ENCODE data around the gene CRABP2.

CRABP2 gene

DNA sequence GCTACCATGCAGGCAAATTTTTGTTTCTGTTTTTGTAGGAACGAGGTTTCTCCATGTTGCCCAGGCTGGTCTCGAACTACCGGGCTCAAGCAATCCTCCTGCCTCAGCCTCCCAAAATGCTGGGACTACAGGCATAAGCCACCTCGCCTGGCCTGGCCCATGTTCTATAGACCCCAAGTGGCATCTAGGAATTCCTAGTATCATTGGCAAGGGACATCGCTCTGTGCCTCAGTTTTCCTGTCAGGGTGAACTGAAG, 42.7 kb downstream of the CRABP2 start:
- no peak overlapping the region for H3K27ac ChIP-seq (ENCODE audit: low read length)
- no peak for DNase-seq
- no peak overlapping the region for H2AFZ ChIP-seq (ENCODE audit: low read depth, low read length)
- no peaks in the 10 kb centered on the region for H3K36me3 ChIP-seq (ENCODE audit: insufficient read depth, low read length)
- no peaks in the 10 kb centered on the region for H3K79me2 ChIP-seq (ENCODE audit: insufficient read depth, low read length)
- H3K4me1 ChIP-seq (ENCODE audit: insufficient read depth, low read length): peaks cover 11% of the 10 kb centered on the region
- no peak overlapping the region for H3K9ac ChIP-seq (ENCODE audit: low read depth, low read length)
- no peak for TF ChIP-seq EZH2 (IDR thresholded peaks at IDR 0.05; ENCODE audit: borderline replicate concordance, low read depth, low read length, severe bottlenecking)
- TF ChIP-seq, protein P1, sequence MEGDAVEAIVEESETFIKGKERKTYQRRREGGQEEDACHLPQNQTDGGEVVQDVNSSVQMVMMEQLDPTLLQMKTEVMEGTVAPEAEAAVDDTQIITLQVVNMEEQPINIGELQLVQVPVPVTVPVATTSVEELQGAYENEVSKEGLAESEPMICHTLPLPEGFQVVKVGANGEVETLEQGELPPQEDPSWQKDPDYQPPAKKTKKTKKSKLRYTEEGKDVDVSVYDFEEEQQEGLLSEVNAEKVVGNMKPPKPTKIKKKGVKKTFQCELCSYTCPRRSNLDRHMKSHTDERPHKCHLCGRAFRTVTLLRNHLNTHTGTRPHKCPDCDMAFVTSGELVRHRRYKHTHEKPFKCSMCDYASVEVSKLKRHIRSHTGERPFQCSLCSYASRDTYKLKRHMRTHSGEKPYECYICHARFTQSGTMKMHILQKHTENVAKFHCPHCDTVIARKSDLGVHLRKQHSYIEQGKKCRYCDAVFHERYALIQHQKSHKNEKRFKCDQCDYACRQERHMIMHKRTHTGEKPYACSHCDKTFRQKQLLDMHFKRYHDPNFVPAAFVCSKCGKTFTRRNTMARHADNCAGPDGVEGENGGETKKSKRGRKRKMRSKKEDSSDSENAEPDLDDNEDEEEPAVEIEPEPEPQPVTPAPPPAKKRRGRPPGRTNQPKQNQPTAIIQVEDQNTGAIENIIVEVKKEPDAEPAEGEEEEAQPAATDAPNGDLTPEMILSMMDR (IDR thresholded peaks at IDR 0.05; ENCODE audit: borderline replicate concordance, extremely low read depth, low read length, poor library complexity, severe bottlenecking): no peak
- no peak overlapping the region for H3K4me2 ChIP-seq (ENCODE audit: insufficient read depth, low read length)
- H3K27me3 ChIP-seq (ENCODE audit: insufficient read depth, low read length, poor library complexity): no peaks in the 10 kb centered on the region
- no peaks in the 10 kb centered on the region for H3K9me3 ChIP-seq (ENCODE audit: insufficient read depth, low read length, severe bottlenecking)
- no peaks in the 10 kb centered on the region for H4K20me1 ChIP-seq (ENCODE audit: insufficient read depth, low read length)
- no peak overlapping the region for H3K4me3 ChIP-seq (ENCODE audit: low read depth in 1 of 2, low read length in 2 of 2)
- ATAC-seq (ENCODE audit: insufficient read depth, low read depth): no peak

DNA sequence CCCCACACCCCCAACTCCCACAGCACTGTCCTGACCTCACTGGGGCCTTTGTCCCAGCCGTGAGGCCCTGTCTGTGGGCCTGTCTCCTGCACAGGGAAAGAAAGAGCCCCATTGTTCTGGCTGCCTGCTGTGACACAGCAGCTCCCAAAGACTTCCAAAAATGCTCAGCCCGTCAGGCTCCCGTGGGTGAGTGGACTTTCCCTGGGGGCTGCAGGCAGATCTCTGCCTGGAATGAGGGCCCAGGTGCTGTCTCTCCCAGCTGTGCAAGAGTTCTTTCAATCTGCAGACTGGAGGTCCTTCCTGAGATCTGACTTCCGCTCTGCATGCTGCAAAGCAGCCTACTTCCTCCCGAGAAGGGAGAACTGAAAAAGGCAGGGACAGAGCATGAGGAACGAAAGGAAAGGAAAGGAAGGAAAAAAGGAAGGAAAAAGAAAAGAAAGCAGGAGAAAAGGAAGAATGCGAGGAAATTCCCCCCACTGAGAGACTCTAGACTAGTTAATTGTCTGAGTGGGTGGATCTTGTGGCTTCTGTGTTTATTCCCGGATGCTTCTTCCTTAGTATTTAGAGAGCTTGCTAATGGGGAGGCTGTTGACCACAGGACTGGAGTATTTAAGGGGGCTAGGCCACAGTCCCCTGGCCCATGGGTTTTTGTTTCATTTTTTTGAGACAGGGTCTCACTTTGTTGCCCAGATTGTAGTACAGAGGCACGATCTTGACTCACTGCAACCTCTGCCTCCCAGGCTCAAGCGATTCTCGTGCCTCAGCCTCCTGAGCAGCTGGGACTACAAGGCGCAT, 43.2 kb downstream of the CRABP2 start:
- H3K79me2 ChIP-seq (ENCODE audit: insufficient read depth, low read length): no peaks in the 10 kb centered on the region
- H4K20me1 ChIP-seq (ENCODE audit: insufficient read depth, low read length): peaks cover 2% of the 10 kb centered on the region; the same call in 1 of the 2 replicates
- peaks cover 2% of the 10 kb centered on the region for H3K27me3 ChIP-seq (ENCODE audit: insufficient read depth, low read length, poor library complexity)
- no peaks in the 10 kb centered on the region for H3K36me3 ChIP-seq (ENCODE audit: insufficient read depth, low read length)
- ATAC-seq (ENCODE audit: insufficient read depth, low read depth) (no peak), DNase-seq (no peak)
- no peaks in the 10 kb centered on the region for H3K9me3 ChIP-seq (ENCODE audit: insufficient read depth, low read length, severe bottlenecking)
- no peak overlapping the region for H3K9ac ChIP-seq (ENCODE audit: low read depth, low read length)
- no peak overlapping the region for H3K27ac ChIP-seq (ENCODE audit: low read length)
- no peak overlapping the region for H3K4me3 ChIP-seq (ENCODE audit: low read depth in 1 of 2, low read length in 2 of 2)
- H3K4me1 ChIP-seq (ENCODE audit: insufficient read depth, low read length): peaks cover 16% of the 10 kb centered on the region
- TF ChIP-seq, protein P1 (IDR thresholded peaks at IDR 0.05; ENCODE audit: borderline replicate concordance, extremely low read depth, low read length, poor library complexity, severe bottlenecking): no peak
- TF ChIP-seq EZH2 (IDR thresholded peaks at IDR 0.05; ENCODE audit: borderline replicate concordance, low read depth, low read length, severe bottlenecking): no peak
- no peak overlapping the region for H3K4me2 ChIP-seq (ENCODE audit: insufficient read depth, low read length)
- H2AFZ ChIP-seq (ENCODE audit: low read depth, low read length): no peak overlapping the region

DNA sequence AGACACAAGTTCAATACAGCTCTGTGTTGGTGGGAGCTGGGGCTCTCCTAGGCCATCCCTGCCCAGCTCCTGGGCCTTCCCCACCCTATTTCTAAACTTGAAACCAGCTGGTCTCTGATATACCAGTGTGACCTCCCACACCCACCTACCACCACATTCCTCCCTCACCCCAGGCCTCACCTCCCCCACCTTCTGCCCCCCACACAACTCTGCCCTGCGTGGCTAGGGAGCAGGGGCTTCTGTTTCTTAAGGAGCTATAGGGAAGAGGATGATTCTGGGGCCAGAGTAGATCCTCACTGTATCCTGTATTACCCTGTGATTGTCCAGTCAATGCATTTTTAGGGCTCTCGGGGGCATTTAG, 44.7 kb downstream of the CRABP2 start:
- H3K9me3 ChIP-seq (ENCODE audit: insufficient read depth, low read length, severe bottlenecking): no peaks in the 10 kb centered on the region
- ATAC-seq (ENCODE audit: insufficient read depth, low read depth) (no peak), DNase-seq (no peak)
- no peaks in the 10 kb centered on the region for H3K36me3 ChIP-seq (ENCODE audit: insufficient read depth, low read length)
- H3K4me3 ChIP-seq (ENCODE audit: low read depth in 1 of 2, low read length in 2 of 2): no peak overlapping the region
- no peak for TF ChIP-seq EZH2 (IDR thresholded peaks at IDR 0.05; ENCODE audit: borderline replicate concordance, low read depth, low read length, severe bottlenecking)
- TF ChIP-seq, protein P1 (IDR thresholded peaks at IDR 0.05; ENCODE audit: borderline replicate concordance, extremely low read depth, low read length, poor library complexity, severe bottlenecking): no peak
- H3K4me2 ChIP-seq (ENCODE audit: insufficient read depth, low read length): no peak overlapping the region
- H3K79me2 ChIP-seq (ENCODE audit: insufficient read depth, low read length): no peaks in the 10 kb centered on the region
- H2AFZ ChIP-seq (ENCODE audit: low read depth, low read length): peak overlapping the region; percentile 1; the same call in 1 of the 2 replicates
- peaks cover 4% of the 10 kb centered on the region; the same call in 1 of the 2 replicates for H4K20me1 ChIP-seq (ENCODE audit: insufficient read depth, low read length)
- H3K9ac ChIP-seq (ENCODE audit: low read depth, low read length): no peak overlapping the region
- H3K27me3 ChIP-seq (ENCODE audit: insufficient read depth, low read length, poor library complexity): peaks cover 4% of the 10 kb centered on the region
- H3K4me1 ChIP-seq (ENCODE audit: insufficient read depth, low read length): peaks cover 18% of the 10 kb centered on the region
- H3K27ac ChIP-seq (ENCODE audit: low read length): no peak overlapping the region
